NCI-H2107 treated with DMSO at 0.1 percent for 48 hours (cell line): ENCODE results near the gene TTLL5.

Source experiments
- DNase-seq: peaks from one replicate; lab custom pipeline; 2025; ENCODE audit not compliant: unreplicated experiment; lab: John Stamatoyannopoulos, UW

TTLL5 gene

GRCh38 chr14:75939200-75939599 lies 278.2 kb downstream of the TTLL5 start:
- peak; percentile 1 for DNase-seq

- DNase-seq = no peak
Observed at GRCh38 chr14:75941030-75941429, 280.0 kb downstream of the TTLL5 start.

GRCh38 chr14:75944607-75945241 lies 283.7 kb downstream of the TTLL5 start:
- no peak for DNase-seq

- no peak for DNase-seq
Observed at GRCh38 chr14:75946785-75947184, 285.7 kb downstream of the TTLL5 start.

GRCh38 chr14:75952489-75952888 lies 291.4 kb downstream of the TTLL5 start:
- no peak for DNase-seq

GRCh38 chr14:75959031-75959430 lies 298.0 kb downstream of the TTLL5 start:
- no peak for DNase-seq

- no peak for DNase-seq
Observed at GRCh38 chr14:75960231-75960630, 299.2 kb downstream of the TTLL5 start.

- DNase-seq = no peak
Observed at GRCh38 chr14:75961662-75962061, 300.6 kb downstream of the TTLL5 start.

- no peak for DNase-seq
Observed at GRCh38 chr14:75967866-75968265, 306.8 kb downstream of the TTLL5 start.

- DNase-seq = no peak
Observed at GRCh38 chr14:75968456-75968855, 307.4 kb downstream of the TTLL5 start.

- no peak for DNase-seq
Observed at GRCh38 chr14:75969126-75969525, 308.1 kb downstream of the TTLL5 start.

- DNase-seq = no peak
Observed at GRCh38 chr14:75969891-75970290, 308.8 kb downstream of the TTLL5 start.

GRCh38 chr14:75970989-75971388 lies 309.9 kb downstream of the TTLL5 start:
- DNase-seq = no peak

GRCh38 chr14:75971509-75971908 lies 310.5 kb downstream of the TTLL5 start:
- DNase-seq = no peak

- DNase-seq = no peak
Observed at GRCh38 chr14:75972801-75973421, 311.9 kb downstream of the TTLL5 start.

GRCh38 chr14:75976826-75977581 lies 316.0 kb downstream of the TTLL5 start:
- no peak for DNase-seq

GRCh38 chr14:75977582-75977943 lies 316.5 kb downstream of the TTLL5 start:
- no peak for DNase-seq

GRCh38 chr14:75978249-75978731 lies 317.2 kb downstream of the TTLL5 start:
- DNase-seq = no peak

- no peak for DNase-seq
Observed at GRCh38 chr14:75979071-75979571, 318.1 kb downstream of the TTLL5 start.

GRCh38 chr14:75979648-75980565 lies 318.9 kb downstream of the TTLL5 start:
- no peak for DNase-seq

GRCh38 chr14:75980856-75981255 lies 319.8 kb downstream of the TTLL5 start:
- no peak for DNase-seq
